NCI-H146 treated with DMSO at 0.1 percent for 48 hours (cell line): ENCODE data around the gene TMEM63C.
"Not testable (repeated sequence)": the region's sequence is repeated elsewhere in the genome, so short reads cannot be mapped to it uniquely, and the experiment has no call there.

ENCODE experiments used
- DNase-seq: peaks from one replicate; lab custom pipeline; 2025; ENCODE audit not compliant: unreplicated experiment; lab: John Stamatoyannopoulos, UW

TMEM63C gene

DNA sequence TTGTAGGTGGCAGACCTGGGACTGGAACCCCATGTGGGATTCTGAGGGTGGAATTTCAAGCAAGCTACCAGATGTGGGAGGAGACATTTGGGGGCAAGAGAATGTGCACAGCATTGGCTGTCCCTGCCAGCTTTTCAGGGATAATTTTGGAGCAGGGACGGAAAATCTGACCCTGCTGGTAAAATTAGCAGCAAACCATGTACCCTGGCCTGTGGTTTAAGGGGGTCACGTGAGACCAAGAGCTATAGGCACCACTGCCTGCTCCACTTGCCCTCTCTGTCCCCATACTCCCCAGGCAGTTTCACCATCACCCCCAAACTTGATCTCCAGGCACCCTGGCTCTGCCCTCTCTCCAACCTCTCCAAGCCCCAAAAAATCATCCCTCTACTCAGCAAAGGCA lies 26.5 kb upstream of the TMEM63C start:
- no peak for DNase-seq

DNA sequence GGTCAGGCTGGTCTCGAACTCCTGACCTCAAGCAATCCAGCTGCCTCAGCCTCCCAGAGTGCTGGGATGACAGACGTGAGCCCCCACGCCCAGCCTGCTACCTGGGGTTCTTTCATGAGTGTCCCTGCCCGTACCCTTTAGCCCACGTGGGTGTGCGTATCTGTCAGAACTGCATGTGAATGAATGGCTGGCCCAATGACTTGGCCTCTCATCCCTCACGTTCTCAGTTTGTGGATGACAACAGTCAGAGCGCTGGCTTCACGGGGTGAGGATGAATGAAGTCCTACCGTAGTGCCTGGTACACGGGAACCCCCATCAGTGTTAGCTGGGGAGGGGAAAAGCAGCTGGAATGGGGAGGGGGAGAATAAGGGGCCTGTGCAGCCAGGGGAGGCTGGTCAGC lies 23.9 kb upstream of the TMEM63C start:
- DNase-seq, result no peak

DNA sequence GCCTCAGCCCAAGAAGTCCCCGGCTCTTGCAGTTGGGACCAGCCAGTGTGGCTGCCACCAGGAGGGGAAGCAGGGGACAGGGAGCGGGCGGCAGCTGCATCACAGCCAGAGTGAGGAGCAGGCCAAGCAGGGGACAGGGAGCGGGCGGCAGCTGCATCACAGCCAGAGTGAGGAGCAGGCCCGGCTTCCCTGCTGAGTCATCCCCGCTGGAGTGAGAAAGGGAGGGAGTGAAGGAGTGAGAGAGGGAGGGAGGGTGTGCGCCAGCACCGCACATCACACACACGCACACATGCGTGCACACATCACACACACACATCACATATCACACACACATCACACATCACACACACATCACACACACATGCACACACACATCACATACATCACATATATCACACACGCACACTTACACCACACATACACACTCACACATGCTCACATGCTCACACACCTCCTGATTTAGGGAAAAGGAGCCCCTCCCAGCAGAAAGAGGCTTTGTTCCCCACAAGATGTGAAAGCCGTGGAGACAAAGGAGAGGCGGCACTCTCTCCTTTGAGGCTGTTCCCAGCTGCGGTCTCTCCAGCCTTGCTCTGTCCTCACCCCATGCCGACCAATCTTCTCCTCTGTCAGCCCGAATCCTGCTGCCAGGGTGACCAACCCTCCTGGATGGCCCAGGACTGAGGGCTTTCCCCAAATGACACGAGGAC lies 23.3 kb upstream of the TMEM63C start:
- peak; percentile 58 for DNase-seq

DNA sequence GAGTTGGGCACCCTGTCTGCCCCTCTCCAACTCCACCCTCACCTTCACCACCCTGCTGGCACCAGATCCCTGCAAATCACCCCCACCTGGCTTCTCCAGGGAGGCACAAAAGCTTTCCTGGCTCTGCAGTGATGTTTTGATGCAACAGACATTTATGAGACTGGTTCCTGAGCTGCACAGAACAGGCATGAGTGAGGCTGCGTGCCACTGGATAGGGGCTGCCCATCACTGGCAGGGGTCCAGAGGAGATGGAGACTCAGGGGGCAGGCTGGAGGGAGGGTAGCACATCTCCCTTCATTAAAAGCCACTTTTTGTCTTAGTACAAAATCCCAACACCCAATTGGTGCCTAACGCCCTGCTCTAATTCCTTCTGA lies 22.7 kb upstream of the TMEM63C start:
- DNase-seq, result no peak

DNA sequence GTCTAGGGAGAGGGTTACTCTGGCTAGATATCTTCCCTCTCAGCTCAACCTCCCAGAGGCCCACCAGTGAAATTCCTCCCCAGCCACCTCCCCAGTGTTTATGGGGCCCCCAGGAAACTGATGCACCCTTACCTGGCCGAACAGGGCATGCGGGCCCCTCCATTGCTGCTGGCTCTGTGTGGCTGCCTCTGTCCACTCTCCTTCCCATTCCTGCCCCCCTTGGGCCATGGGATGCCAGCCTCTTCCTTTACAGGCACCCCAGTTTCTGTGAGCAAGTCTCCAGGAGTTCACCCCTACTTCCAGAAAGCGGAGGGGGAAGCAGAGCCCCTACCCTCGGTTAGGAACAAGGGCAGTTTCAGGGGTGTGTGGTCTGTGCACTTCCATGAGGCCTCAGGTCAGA lies 20.6 kb upstream of the TMEM63C start:
- DNase-seq, result no peak

DNA sequence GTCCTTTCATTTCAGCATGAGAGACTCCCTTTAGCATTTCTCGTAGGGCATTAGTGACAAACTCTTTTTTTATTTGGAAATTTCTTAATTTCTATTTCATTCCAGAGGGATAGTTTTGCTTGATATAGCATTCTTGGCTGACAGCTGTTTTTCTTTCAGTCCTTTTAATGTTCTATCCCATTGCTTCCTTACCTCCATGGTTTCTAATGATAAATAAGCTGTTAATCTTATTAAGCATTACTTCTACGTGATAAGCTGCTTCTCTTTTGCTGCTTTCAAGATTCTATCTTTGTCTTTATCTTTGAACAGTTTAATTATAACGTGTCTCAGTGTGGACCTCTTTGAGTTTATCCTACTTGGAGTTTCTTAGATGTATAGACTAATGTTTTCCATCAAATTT lies 11.6 kb upstream of the TMEM63C start:
- no peak for DNase-seq

DNA sequence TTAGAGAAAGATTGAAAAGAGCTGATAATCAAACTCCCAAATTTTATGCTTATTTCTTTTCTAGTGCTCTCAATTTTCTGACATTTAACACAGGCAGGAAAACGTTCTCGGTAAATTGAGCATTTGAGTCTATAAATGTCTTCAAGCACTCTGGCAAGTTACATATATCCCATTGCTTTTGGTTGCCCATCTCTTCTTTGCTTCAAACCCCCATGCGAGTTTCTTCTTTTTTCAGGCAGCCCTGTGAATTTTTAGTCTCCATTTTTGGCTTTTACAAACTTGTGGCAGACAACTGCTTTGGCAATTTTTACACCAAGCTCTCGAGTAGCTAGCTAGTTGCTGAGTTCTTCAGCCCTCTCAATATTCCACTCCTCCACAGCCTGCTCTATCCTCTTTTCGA lies 8.7 kb upstream of the TMEM63C start:
- no peak for DNase-seq

DNA sequence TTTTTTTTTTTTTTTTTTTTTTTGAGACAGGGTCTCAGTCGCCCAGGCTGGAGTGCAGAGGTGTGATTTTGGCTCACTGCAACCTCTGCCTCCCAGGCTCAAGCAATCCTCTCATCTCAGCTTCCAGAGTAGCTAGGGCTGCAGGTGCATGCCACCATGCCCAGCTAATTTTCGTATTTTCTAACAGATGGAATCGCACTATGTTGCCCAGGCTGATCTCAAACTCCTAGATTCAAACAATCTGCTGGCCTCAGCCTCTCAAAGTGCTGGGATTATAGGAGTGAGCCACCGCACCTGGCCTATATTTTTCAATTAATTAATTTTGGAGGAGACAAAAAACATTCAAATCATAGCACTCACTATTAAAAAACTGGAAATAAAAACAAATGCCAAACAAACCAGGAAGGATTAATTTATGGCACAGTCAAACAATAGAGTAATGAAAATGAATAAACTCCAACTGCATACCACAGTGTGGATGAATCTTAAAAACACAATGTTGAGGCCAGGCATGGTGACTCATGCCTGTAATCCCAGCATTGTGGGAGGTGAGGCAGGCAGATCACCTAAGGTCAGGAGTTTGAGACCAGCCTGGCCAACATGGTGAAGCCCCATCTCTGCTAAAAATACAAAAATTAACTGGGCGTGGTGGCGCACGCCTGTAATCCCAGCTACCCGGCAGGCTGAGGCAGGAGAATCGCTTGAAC lies 7.5 kb upstream of the TMEM63C start:
- DNase-seq, result not testable (repeated sequence)

DNA sequence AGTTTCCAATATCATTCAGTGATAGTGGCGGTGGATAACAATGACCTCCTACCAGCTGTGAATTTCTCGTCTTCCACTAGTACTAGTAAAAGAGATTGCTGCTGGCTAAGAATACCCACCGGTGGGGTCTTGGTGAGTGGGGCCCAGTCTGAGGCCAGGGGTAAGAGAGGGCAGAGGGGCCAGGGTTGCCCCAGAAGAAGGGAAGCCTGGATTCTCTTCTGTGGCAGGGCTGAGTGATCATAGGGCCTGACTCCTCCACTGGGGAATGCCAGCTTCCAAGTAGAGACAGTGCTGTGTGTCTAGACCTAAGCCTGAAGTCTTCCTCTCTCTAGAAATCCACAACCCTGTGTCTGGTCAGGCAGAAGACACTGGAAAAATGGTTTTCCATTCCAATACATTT lies 5.8 kb upstream of the TMEM63C start:
- DNase-seq, result no peak

DNA sequence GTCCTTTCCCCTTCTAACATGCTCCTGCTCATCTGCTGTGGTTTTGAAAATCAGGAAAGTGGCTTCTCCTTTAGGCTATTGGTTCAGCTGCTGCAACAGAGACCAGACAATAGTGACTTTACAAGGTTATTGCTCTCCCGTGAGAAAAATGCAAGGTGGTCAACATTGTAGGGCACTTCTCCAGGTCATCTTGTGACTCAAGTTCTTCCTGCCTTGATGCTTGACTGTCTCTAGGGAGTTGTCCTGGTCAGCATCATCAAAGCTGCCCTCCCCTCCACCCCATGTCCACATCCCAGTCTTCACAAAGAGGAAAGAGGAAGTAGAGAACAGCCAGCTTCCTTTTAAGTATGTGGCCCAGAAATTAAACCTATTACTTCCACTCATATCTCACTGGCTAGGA lies 3.9 kb upstream of the TMEM63C start:
- peak; percentile 20 for DNase-seq

DNA sequence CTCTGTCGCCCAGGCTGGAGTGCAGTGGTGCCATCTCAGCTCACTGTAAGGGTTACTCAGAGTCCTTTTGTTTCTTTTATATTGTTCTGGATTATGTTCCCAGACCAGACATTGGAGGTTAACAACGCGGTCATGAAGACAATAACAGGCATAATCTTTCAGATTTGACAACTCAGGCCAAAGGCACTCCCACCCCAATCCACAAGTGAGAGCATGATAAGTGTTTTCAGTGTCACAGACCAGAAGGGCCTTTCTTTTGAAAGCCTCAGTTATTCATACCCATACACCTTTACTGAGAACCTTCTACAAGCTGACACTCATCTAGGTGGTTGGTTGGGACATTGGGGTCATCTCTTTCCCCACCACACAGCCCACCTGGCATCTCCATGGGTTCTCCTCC lies 2.9 kb upstream of the TMEM63C start:
- DNase-seq, result no peak

DNA sequence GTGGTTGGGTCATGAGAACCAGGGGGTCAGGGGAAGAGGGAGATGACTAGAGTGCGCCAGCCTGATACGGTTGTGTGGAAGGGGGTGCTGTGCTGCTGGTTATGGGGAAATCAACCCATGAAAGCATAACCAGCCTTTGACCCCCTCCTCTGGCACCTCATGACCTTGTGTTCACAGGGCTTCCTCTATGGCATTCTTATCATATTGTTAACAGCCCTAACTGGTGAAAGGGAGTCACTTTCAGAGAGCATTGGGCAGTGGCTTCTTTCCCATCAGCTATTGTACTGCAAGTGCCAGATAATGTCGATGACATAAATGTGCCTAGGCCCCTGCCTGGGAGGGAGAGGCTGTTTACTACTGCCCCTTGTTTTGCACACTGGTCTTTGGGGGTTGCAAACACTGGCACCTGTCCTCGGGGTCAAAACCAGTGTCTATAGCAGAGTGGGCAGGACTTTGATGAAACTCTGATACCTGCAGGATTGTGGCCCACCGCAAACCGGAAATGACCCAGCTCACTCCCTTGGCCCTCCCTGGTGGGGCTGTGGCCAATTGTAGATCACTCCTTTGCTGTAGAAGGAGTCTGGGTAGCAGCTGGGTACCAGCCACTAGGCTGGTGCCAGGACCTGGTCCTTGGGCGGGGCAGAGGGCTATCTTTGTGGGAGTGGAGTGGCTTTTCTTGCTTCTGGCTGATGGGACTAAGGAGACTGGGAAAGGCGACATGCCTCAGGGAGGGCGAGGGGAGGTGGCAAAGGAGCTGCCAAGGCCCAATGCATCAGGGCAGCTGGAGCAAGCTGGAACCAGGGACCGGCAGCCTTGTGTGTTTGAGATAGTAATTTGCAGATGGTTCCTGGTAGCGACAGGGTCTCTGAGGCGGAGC lies 634 bp upstream of the TMEM63C start:
- DNase-seq, result no peak

DNA sequence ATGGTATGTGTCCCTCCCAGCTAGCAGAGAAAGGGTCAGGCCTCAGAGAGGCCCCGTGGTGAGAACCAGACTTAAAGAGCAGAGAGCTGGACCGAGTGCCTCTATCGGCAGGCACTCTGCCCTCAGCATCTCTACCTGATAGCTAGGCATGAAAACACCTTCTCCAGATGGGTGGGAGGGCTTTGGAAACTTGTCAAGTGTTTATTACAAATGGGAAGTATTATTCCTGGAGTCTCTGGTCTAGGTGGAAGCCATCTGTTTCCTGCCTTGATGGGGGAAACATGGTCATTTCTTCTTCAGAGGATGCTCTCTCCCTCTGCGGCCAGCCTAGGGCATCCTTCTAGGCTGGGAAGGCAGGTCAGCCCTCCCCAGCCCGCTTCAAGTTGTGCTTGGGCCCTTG lies 2.3 kb downstream of the TMEM63C start:
- no peak for DNase-seq

DNA sequence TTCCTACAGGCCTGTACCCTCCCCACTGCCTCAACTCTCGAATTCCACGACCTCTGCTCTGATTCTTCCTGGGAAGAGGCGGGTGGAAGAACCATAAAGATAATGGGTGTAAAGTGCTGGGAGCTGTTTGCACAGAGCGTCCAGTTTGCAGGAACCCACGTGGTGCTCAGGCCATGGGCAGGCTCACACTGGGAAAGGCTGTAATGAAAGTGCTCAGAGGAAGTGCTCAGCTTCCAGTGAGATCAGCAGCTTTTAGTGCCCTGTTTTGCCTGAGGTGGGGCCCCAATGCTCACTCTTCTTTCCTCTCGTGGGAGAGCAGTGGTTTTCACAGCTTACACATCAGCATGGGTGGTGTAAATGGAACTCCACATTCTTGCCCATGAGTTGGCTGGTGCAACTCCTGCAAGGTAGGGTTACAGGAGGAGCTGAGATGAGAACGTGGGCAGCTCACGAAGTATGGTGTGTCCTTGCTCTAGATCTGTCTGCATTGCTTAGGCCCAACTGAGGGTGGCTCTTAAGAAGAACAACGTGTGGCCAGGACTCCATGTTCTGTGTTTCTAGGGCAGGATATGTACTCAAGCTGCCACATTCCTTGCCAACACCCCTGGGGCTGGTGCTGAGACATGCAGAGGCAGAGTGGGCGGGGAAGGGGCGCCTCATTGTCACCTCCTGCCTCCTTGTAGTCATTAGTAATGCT lies 2.9 kb downstream of the TMEM63C start:
- DNase-seq, result peak; percentile 3

DNA sequence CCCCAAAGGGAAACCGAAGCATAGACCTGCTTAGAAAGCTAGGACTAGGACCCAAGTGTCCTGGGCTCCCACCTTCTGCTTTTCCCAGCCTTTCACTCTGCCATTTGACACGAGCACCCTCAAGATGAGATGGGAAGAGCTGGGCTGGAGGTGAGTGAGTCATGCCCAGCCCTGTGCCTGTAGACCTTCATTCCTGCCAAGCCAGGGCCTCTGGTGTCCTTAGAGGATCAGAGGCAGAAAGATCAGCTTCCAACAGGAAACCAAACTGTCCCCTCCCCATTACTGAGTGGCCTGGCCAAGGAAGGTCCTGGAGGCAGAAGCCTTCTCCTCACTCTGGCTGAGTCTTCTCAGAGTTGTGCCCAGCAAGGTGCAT lies 3.5 kb downstream of the TMEM63C start:
- DNase-seq, result no peak

DNA sequence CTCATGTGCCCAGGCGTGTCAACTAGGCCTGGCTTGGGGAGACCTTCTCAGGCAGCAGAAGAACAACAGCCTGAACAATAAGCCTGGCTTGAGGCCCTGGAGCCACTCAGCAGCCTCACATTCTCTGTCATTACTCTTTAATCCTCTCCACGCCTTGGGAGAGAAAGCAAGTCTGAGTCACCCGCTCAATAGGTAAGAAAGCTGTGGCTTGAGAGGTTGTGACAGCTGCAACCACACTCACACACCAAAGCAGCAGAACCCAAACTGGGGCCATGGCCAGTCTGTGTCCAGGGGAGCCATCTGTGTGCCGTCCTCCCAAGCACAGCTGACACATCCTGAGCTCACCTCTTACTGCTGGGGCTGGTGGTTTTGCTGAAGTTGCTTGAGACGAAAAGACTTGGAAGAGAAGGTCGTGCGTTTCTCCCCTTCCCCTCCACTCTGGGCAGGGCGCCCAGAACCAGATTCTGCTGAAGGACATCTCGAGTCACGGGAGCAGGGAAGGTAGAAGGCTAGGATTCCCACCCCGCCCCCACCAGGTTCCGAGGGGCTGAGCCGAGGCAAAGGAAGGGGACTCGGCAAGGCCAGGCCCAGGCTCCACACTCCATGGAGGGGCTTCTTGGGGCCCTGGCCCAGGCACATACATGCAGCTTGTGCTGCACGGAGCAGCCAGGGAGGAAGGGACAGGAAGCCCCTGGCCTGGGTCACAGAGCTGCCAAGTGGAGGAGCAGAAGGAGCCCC lies 5.5 kb downstream of the TMEM63C start:
- DNase-seq, result no peak

DNA sequence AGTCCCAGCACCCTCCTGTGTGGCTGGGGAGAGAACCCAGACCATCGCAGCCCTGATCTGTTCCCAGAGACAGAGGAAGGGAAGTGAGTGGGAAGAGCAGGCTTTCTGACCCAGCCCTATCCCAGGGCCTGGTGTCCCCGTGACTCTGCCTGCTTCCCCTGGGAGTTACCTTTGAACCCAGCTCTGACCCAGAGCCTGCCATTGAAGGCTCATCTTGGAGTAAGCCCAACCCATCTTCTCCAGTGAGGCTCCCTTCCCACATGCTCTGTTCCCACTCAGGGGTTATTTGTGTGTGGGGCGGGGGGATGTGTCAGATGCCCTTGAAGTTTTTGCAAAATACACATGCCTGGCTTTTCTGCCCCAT lies 6.0 kb downstream of the TMEM63C start:
- no peak for DNase-seq

DNA sequence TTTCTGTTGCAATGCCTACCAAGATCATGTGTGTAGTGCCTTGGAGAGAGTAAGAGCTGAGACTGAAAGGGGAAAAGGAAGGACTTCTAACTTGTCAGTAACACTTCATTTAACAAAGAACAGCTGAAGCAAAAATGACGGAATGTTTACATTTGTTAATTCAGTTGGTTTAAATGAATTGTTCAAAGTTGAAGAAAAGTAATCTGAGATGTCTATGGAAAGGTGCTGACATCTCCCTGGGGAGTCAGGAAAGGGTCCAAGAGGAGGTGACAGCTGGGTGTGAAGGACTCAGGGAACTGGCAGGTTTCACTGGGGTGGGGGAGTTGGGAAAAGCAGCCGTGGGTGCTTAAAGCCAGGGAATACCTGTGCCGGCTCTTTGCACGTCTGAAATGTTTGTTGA lies 7.9 kb downstream of the TMEM63C start:
- DNase-seq, result no peak

DNA sequence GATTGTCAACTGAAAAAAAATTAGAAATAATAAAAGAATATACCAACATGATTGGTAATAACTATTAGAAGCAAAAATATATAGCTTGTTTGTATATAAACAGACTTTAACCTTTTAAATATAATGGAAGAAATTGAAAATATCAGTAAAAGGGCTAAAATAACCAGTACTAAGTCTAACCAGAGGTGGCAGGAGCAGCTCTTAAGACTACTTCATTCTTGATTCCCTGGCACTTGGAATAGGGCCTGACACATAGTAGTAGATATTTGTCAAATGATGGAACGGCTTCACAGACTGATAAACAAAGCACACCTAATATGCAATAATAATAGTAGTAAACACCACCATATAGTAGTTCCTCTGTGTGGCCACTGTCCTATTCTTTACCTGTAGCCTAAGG lies 9.4 kb downstream of the TMEM63C start:
- no peak for DNase-seq

DNA sequence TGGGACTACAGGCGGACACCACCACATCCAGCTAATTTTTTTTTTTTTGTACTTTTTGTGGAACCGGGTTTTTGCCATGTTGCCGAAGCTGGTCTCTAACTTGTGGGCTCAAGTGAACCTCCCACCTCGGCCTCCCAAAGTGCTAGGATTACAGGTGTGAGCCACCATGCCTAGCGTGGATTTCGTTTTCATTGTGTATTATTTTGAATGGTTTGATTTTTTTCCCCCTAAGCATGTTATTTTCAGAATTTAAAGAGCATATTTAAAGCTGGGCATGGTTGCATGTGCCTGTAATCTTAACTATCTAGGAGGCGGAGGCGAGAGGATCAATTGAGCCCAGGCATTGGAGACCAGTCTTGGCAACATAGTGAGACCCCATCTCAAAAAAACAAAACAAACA lies 13.1 kb downstream of the TMEM63C start:
- no peak for DNase-seq

DNA sequence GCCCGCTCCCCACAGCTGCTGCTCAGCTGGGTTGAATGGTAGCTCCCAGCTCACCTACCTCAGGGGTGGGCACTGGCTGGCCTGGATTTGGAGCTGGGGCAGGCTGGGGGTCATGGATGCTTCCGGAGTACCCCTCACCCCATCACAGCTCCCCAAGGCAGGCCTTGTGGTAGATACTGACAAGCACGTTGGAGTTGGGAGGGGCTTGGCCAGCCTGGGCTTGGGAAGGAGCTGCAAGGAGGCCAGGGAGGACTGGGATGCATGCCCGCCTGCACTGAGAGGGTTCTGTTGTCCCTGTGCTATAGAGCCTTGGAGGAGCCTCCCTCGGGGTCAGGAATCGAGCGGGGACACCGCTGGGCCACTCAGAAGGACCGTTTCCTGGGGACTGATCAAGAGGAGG lies 14.2 kb downstream of the TMEM63C start:
- no peak for DNase-seq
